H7 (cell line): ENCODE measurements around the gene WDFY4. TPM values are rescaled to one million over a fixed set of nuclear protein-coding genes. Genes with fewer than 3 reads are reported as not detected.
"Not testable (repeated sequence)": the region's sequence is repeated elsewhere in the genome, so short reads cannot be mapped to it uniquely, and the experiment has no call there.

Experiments used
- DNase-seq: peaks from one replicate; pipeline ENCODE4 v3.0.0; 2012
- H3K27me3 ChIP-seq: 2 replicates; pipeline ENCODE4 v1.6.0; 2011; ENCODE audit warnings: mild to moderate bottlenecking, low read length; ENCODE audit not compliant: control insufficient read depth, insufficient read depth
- H3K36me3 ChIP-seq: replicated peaks from 2 replicates; pipeline ENCODE4 v1.5.1; 2011; ENCODE audit warnings: low read length; ENCODE audit not compliant: control insufficient read depth, insufficient read depth
- H3K4me3 ChIP-seq: 2 replicates; pipeline ENCODE4 v1.5.1; 2011; ENCODE audit warnings: low read depth, mild to moderate bottlenecking, control low read depth, low read length, moderate library complexity; ENCODE audit not compliant: insufficient read depth
- total RNA-seq: library from RNA; depleted of rRNA; stranded (reverse); fragments of >200 nt; shearing (Covaris generic); gene quantifications from 2 replicates; pipeline ENCODE4 v1.2.3, GENCODE V29; 2014; rRNA removed

The WDFY4 gene
- not detected in 2 replicates for total RNA-seq

GRCh38 chr10:48684792-48685623, at the start of gene WDFY4:
Gene WDFY4 (plus strand): TSS chr10:48684873. CDS start chr10:48709733, 24,860 bp downstream.
- Histone ChIP-seq H3K4me3 (no peak within 1 kb of the TSS), H3K27me3 (no peaks in the 10 kb centered on the region), H3K36me3 (no peaks in the 10 kb centered on the region)
- DNase-seq, result no peak

- H3K27me3 ChIP-seq, result no peaks in the 10 kb centered on the region
- H3K36me3 ChIP-seq, result no peaks in the 10 kb centered on the region
- no peak for DNase-seq
- no peak overlapping the region for H3K4me3 ChIP-seq
These were observed 49.6 kb upstream of the WDFY4 start for GRCh38 chr10:48634984-48635557.

GRCh38 chr10:48636231-48636630, 48.4 kb upstream of the WDFY4 start:
- Histone ChIP-seq H3K4me3 (no peak overlapping the region), H3K36me3 (no peaks in the 10 kb centered on the region), H3K27me3 (no peaks in the 10 kb centered on the region)
- DNase-seq, result no peak

- Histone ChIP-seq H3K4me3 (no peak overlapping the region), H3K27me3 (no peaks in the 10 kb centered on the region), H3K36me3 (no peaks in the 10 kb centered on the region)
- DNase-seq, result no peak
These were observed 47.8 kb upstream of the WDFY4 start for GRCh38 chr10:48636901-48637300.

- no peak for DNase-seq
- Histone ChIP-seq H3K4me3 (no peak overlapping the region), H3K27me3 (no peaks in the 10 kb centered on the region), H3K36me3 (no peaks in the 10 kb centered on the region)
These were observed 46.5 kb upstream of the WDFY4 start for GRCh38 chr10:48638158-48638557.

- no peak for DNase-seq
- Histone ChIP-seq H3K27me3 (no peaks in the 10 kb centered on the region), H3K36me3 (no peaks in the 10 kb centered on the region), H3K4me3 (no peak overlapping the region)
These were observed 45.7 kb upstream of the WDFY4 start for GRCh38 chr10:48638739-48639527.

- Histone ChIP-seq H3K27me3 (no peaks in the 10 kb centered on the region), H3K4me3 (no peak overlapping the region), H3K36me3 (no peaks in the 10 kb centered on the region)
- no peak for DNase-seq
These were observed 45.0 kb upstream of the WDFY4 start for GRCh38 chr10:48639632-48640031.

GRCh38 chr10:48640326-48640725, 44.3 kb upstream of the WDFY4 start:
- no peaks in the 10 kb centered on the region for H3K36me3 ChIP-seq
- no peaks in the 10 kb centered on the region for H3K27me3 ChIP-seq
- H3K4me3 ChIP-seq, result no peak overlapping the region
- DNase-seq, result no peak

GRCh38 chr10:48641099-48641690, 43.5 kb upstream of the WDFY4 start:
- not testable (repeated sequence) for H3K36me3 ChIP-seq, H3K27me3 ChIP-seq, H3K4me3 ChIP-seq, DNase-seq

GRCh38 chr10:48645600-48645999, 39.1 kb upstream of the WDFY4 start:
- Histone ChIP-seq H3K4me3 (no peak overlapping the region), H3K27me3 (no peaks in the 10 kb centered on the region), H3K36me3 (no peaks in the 10 kb centered on the region)
- no peak for DNase-seq

- DNase-seq, H3K27me3 ChIP-seq, H3K36me3 ChIP-seq, H3K4me3 ChIP-seq: not testable (repeated sequence)
These were observed 37.6 kb upstream of the WDFY4 start for GRCh38 chr10:48647073-48647472.

GRCh38 chr10:48648172-48648942, 36.3 kb upstream of the WDFY4 start:
- H3K36me3 ChIP-seq, result no peaks in the 10 kb centered on the region
- no peak overlapping the region for H3K4me3 ChIP-seq
- DNase-seq, result peak; percentile 33
- H3K27me3 ChIP-seq, result no peaks in the 10 kb centered on the region

- no peak for DNase-seq
- no peak overlapping the region for H3K4me3 ChIP-seq
- H3K27me3 ChIP-seq, result no peaks in the 10 kb centered on the region
- H3K36me3 ChIP-seq, result no peaks in the 10 kb centered on the region
These were observed 35.2 kb upstream of the WDFY4 start for GRCh38 chr10:48649349-48649944.

GRCh38 chr10:48651293-48651692, 33.4 kb upstream of the WDFY4 start:
- no peak overlapping the region for H3K4me3 ChIP-seq
- H3K27me3 ChIP-seq, result peaks cover 6% of the 10 kb centered on the region
- DNase-seq, result no peak
- H3K36me3 ChIP-seq, result no peaks in the 10 kb centered on the region
